ENCODE measurements around the gene DDX51.
"Not testable (repeated sequence)": the region's sequence is repeated elsewhere in the genome, so short reads cannot be mapped to it uniquely, and the experiment has no call there.

The DDX51 gene

GRCh38 chr12:132117558-132117875, 26.6 kb downstream of the DDX51 start:
- peak; percentile 23 for DNase-seq (ENCODE audit: low spot score)

- DNase-seq (ENCODE audit: low spot score): no peak
Observed at GRCh38 chr12:132116709-132117557, 27.2 kb downstream of the DDX51 start.

GRCh38 chr12:132115500-132115899, 28.6 kb downstream of the DDX51 start:
- DNase-seq (ENCODE audit: low spot score): no peak

GRCh38 chr12:132114667-132115066, 29.5 kb downstream of the DDX51 start:
- DNase-seq (ENCODE audit: low spot score): no peak

- DNase-seq (ENCODE audit: low spot score): no peak
Observed at GRCh38 chr12:132111654-132112304, 32.3 kb downstream of the DDX51 start.

- no peak for DNase-seq (ENCODE audit: low spot score)
Observed at GRCh38 chr12:132110677-132111076, 33.4 kb downstream of the DDX51 start.

GRCh38 chr12:132109741-132110140, 34.4 kb downstream of the DDX51 start:
- no peak for DNase-seq (ENCODE audit: low spot score)

GRCh38 chr12:132108211-132108832, 35.8 kb downstream of the DDX51 start:
- DNase-seq (ENCODE audit: low spot score): no peak

GRCh38 chr12:132106921-132107320, 37.2 kb downstream of the DDX51 start:
- DNase-seq (ENCODE audit: low spot score): no peak

GRCh38 chr12:132105467-132105866, 38.7 kb downstream of the DDX51 start:
- no peak for DNase-seq (ENCODE audit: low spot score)

GRCh38 chr12:132103542-132104308, 40.4 kb downstream of the DDX51 start:
- no peak for DNase-seq (ENCODE audit: low spot score)

GRCh38 chr12:132103072-132103471, 41.0 kb downstream of the DDX51 start:
- DNase-seq (ENCODE audit: low spot score): not testable (repeated sequence)

GRCh38 chr12:132102297-132102696, 41.8 kb downstream of the DDX51 start:
- DNase-seq (ENCODE audit: low spot score): no peak

- DNase-seq (ENCODE audit: low spot score): no peak
Observed at GRCh38 chr12:132100306-132101065, 43.6 kb downstream of the DDX51 start.

GRCh38 chr12:132099739-132100138, 44.4 kb downstream of the DDX51 start:
- DNase-seq (ENCODE audit: low spot score): no peak

- no peak for DNase-seq (ENCODE audit: low spot score)
Observed at GRCh38 chr12:132095520-132096409, 48.4 kb downstream of the DDX51 start.

- DNase-seq (ENCODE audit: low spot score): no peak
Observed at GRCh38 chr12:132094269-132094891, 49.7 kb downstream of the DDX51 start.

GRCh38 chr12:132089407-132089910, 54.7 kb downstream of the DDX51 start:
- DNase-seq (ENCODE audit: low spot score): no peak
